Activated T-helper 1 cell treated with Interleukin-2 at 50 U/mL for 16 hours (primary cell): ENCODE measurements around the gene HTR2A.

ENCODE experiments used
- DNase-seq: peaks from one replicate; pipeline ENCODE4 v3.0.0-alpha.2; 2020; ENCODE audit warnings: low read depth

HTR2A gene

DNA sequence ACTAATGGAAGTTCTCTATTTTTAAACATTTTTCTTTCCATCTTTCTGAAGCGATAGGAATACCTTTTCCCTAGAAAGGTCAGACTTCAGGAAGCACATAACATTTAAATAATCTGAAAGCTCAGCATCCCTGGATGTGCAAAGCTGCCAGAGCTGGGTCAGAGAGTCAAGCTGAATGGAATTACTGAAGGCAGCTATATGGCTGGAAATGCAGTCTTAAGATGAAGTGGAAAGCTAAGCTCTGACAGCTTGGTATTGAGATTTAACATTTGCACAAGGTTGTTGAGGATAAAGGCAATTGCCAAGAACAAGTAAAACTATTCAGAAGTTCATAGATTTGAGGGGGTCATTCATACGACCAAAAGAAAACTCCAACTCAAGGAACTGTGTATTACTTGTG, 28.8 kb downstream of the HTR2A start:
- no peak for DNase-seq

- no peak for DNase-seq
These were observed 30.7 kb downstream of the HTR2A start for GRCh38 chr13:46866150-46866549.

DNA sequence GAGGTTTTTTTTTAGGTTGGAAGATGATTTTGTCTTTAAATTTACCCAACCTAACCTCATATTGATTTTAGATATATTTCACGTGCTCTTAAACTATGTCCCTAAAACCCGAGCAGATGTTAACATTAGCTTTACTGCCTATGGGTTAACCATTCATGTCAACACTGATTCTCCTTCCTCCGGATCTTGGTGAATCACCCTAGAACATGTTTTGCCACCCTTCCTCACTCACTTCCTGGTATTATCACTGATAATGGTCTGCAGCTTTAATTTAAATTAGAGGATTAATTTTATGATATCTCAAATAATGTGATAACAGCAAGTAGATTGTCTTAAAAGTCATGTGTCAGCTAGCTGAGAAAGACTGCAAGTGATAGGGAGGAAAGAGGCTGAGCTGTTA, 31.9 kb downstream of the HTR2A start:
- DNase-seq, result no peak

DNA sequence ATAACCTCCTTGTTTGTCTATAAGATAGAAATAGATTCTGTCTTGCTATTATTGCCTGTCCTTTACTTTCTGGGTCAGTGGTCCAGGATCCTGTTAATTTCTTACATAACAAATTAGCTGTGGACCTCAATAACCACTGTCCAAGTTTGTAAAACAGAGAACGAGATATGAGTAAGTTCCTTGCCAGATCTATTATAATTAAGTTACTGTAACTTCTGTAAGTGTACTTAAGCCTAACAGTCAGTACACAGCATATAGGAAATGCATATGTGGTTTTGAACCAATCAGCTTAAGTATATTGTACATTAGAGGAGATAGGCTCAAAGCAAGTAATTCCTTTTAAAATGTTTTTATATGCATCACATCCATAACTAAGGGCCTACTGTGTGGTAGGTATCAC, 34.9 kb downstream of the HTR2A start:
- DNase-seq, result no peak

DNA sequence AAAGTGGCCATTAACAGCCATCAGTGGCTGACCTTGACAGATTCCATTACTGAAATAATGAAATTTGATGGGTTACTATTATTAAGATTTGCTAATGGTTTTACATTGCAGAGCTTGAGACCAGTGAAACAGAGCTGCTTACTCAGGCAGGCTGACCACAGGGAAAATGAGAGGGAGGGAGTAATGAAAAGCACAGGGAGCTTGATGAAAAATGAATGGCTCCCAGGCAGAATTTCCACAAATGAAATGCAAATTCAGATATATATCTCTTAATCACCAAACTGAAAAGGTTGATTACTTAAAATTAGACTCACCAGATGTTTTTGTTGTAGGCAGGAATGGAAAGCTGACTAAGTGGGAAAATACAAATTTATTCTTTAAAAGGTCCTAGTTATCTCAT, 36.1 kb downstream of the HTR2A start:
- no peak for DNase-seq

GRCh38 chr13:46858776-46859175, 38.1 kb downstream of the HTR2A start:
- no peak for DNase-seq

GRCh38 chr13:46858163-46858562, 38.7 kb downstream of the HTR2A start:
- no peak for DNase-seq

- no peak for DNase-seq
These were observed 41.2 kb downstream of the HTR2A start for GRCh38 chr13:46855664-46856063.

DNA sequence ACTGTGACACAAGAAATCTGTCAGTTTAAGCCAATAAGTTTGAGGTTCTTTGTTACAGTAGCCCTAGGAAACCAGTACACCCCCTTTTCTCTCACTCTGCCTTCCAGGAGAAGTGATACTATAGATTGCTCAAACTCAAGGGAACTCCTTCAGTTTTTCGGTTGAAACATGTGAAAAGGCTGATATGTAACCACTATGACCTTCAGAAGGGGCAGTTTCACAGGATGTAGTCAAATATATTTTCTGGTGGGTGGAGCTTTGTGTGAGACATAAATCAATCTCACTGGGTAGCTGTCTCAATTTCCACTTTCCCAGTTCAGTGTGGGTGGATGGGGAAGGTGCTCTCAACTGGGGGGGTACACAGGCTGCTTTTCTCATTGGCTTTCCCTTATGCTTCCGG, 41.7 kb downstream of the HTR2A start:
- DNase-seq, result no peak

DNA sequence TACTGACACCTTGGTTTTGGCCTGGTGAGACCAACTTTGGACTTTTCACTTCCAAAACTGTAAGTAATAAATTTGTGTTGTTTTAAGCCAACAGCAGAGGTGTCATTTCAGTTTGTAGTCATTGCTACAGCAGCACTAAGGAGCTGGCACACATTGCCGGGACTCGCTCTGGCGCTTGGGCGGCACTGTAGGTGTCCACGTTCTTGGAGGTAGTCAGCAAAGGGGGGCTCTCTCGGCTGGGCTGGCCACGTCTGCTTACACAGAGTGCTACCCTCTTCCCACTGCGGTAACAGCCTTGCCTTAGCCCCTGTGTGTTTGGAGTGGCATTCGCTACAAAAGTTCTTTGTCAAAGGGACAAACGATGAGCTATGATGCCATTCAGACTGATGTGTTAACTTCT, 44.7 kb downstream of the HTR2A start:
- DNase-seq, result no peak

DNA sequence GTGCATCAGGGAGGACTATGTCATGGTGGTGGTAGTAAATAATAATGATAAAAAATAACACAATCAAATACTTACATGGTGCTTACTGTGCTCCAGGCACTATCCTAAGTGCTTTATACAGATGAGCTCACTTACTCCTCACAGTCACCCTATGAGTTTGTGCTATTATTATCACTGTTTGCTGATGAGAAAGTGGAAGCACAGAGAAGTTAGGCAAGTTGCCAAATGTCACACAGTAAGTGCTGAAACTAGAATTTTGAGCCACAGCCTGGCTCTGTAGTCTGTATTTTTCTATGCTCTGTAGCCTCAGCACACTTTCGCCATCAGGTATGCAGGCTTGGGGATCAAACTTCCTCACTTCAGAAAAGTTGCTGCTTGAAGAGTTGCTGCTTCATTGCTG, 46.6 kb downstream of the HTR2A start:
- DNase-seq, result no peak

DNA sequence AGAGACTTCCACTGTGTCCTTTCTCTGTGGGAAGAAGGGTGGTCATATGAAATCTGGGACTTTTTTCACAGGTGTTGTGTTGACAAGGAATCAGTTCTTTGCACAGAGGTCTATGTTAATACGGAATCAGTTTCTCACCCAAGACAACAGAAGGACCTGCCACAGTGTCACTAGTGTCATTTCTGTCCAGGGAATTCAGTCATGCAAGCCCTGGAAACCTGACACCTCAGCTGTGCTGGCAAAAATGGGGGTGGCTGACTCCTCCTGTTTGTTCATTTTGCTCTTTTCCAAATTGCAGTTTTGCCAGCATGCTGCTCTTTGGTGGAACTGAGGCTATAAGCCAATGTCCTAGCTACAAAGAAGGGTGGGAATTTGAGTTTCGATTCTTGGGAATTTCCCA, 50.1 kb downstream of the HTR2A start:
- no peak for DNase-seq

- DNase-seq, result no peak
These were observed 51.7 kb downstream of the HTR2A start for GRCh38 chr13:46845146-46845545.

DNA sequence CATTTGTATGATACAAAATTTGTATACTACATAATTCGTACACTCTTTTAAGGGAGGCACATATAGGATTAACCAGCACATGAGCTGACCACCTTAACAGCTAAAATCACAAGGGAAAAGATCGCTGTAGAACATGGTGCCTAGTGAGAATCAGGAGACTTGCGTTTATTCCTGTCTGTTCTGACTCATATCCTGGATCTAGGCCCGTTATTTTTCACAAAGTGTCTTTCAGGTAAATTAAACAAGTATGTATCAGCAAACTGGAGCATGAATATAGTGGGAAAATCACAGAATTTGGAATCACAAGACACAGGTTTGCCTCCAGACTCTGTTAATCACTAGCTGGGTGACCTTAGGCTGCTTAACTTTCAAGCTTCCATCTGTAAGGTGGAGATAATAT, 52.4 kb downstream of the HTR2A start:
- no peak for DNase-seq

DNA sequence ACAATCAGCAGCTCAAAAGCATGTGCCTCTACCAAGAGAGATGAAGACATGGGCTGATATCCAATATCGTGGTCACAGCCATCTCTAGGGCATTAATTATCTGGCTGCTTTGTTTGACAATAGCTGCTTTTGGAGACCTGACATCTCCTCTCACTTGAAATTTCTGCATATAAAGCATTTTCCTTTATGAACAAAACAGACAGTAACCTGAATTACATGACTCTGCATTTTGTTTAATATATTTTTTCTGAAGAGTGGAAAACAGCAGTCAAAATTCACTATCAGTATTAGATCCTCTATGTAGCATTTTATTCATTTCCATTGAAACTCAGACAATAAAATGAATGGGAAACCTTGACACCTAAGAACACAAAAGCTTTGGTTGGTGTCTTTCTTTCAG, 57.5 kb downstream of the HTR2A start:
- no peak for DNase-seq

- DNase-seq, result no peak
These were observed 62.2 kb downstream of the HTR2A start for GRCh38 chr13:46834657-46835056.

GRCh38 chr13:46831588-46832194, 65.2 kb downstream of the HTR2A start:
- no peak for DNase-seq

GRCh38 chr13:46830405-46831005, 66.3 kb downstream of the HTR2A start:
- no peak for DNase-seq

GRCh38 chr13:46822551-46822950, 74.3 kb downstream of the HTR2A start:
- no peak for DNase-seq

GRCh38 chr13:46817838-46818476, 78.9 kb downstream of the HTR2A start:
- no peak for DNase-seq

GRCh38 chr13:46817095-46817494, 79.8 kb downstream of the HTR2A start:
- DNase-seq, result no peak

- no peak for DNase-seq
These were observed 80.5 kb downstream of the HTR2A start for GRCh38 chr13:46816371-46816770.

GRCh38 chr13:46812301-46812797, 84.5 kb downstream of the HTR2A start:
- DNase-seq, result no peak

- DNase-seq, result no peak
These were observed 86.4 kb downstream of the HTR2A start for GRCh38 chr13:46810440-46810839.
